GM23338 (cell line): ENCODE measurements around the gene PTGER2.

Experiments
- CTCF ChIP-seq, 2 experiments: fragments of 200-600 bp in 1 of 2; sonication (generic) in 1 of 2; conservative IDR thresholded peaks; 2 replicates each; pipeline versions ENCODE4 v1.5.1 to v1.6.1; 2016 to 2017; ENCODE audit warnings: antibody characterized with exemption in 2 of 2, low read depth in 2 of 2, mild to moderate bottlenecking in 2 of 2, moderate library complexity in 1 of 2
- EZH2 ChIP-seq: fragments of 200-600 bp; sonication (generic); IDR thresholded peaks from one replicate; pipeline ENCODE4 v1.8.0; 2017; ENCODE audit warnings: antibody characterized with exemption, mild to moderate bottlenecking, low read depth; ENCODE audit not compliant: unreplicated experiment
- EZH2phosphoT487 ChIP-seq: fragments of 200-600 bp; sonication (generic); IDR thresholded peaks from one replicate; pipeline ENCODE4 v1.8.1; 2018; ENCODE audit warnings: antibody characterized with exemption; ENCODE audit not compliant: unreplicated experiment

GRCh38 chr14:52303236-52303635 lies 10.9 kb upstream of the PTGER2 start:
- no peak for TF ChIP-seq CTCF (conservative IDR thresholded peaks at IDR 0.05; ENCODE audit: low read depth in 2 of 2)
- no peak for TF ChIP-seq EZH2
- no peak for TF ChIP-seq EZH2phosphoT487
